Heart left ventricle (tissue), 16 donors: ENCODE measurements around the gene CDH13. TPM values are rescaled to one million over a fixed set of nuclear protein-coding genes. Genes with fewer than 3 reads are reported as not detected.

Source experiments
- ATAC-seq, 4 donors: fragments of 200-7000 bp; cut with Tn5 transposase; one replicate each; pipeline ENCODE4 v1.9.1; 2020 to 2022; ENCODE audit warnings: moderate library complexity in 4 of 4, mild to moderate bottlenecking in 3 of 4, moderate number of reproducible peaks in 1 of 4
- DNase-seq, 5 donors: peaks; one replicate each; pipeline ENCODE4 v3.0.0-alpha.2; 2020
- H3K27ac ChIP-seq, 12 donors: fragments of 200-600 bp; sonication (generic) in 4 of 12; one replicate each; pipeline versions ENCODE4 v1.5.0 to v1.8.0; 2016 to 2022; ENCODE audit warnings: mild to moderate bottlenecking in 2 of 12
- H3K27me3 ChIP-seq, 9 donors: fragments of 200-600 bp; sonication (generic) in 2 of 9; one replicate each; pipeline versions ENCODE4 v1.5.1 to v1.8.0; 2016 to 2022; ENCODE audit warnings: mild to moderate bottlenecking in 3 of 9
- H3K36me3 ChIP-seq, 9 donors: fragments of 200-600 bp; sonication (generic) in 2 of 9; one replicate each; pipeline versions ENCODE4 v1.5.0 to v1.8.0; 2018 to 2022; ENCODE audit warnings: mild to moderate bottlenecking in 2 of 9
- H3K4me1 ChIP-seq, 12 donors: fragments of 200-600 bp; sonication (generic) in 4 of 12; one replicate each; pipeline versions ENCODE4 v1.5.0 to v1.8.0; 2016 to 2022; ENCODE audit warnings: mild to moderate bottlenecking in 3 of 12
- H3K4me3 ChIP-seq, 12 donors: fragments of 200-600 bp; sonication (generic) in 4 of 12; one replicate each; pipeline versions ENCODE4 v1.5.0 to v1.8.0; 2017 to 2022; ENCODE audit warnings: mild to moderate bottlenecking in 9 of 12, moderate library complexity in 4 of 12
- H3K9me3 ChIP-seq, 12 donors: fragments of 200-600 bp; sonication (generic) in 4 of 12; one replicate each; pipeline versions ENCODE4 v1.5.0 to v1.8.0; 2016 to 2022; ENCODE audit warnings: mild to moderate bottlenecking in 1 of 12
- POLR2A ChIP-seq, 2 donors: fragments of 450-650 bp; IDR thresholded peaks; one replicate each; pipeline ENCODE4 v1.6.1; 2017; ENCODE audit warnings: antibody characterized with exemption in 2 of 2, mild to moderate bottlenecking in 2 of 2, moderate library complexity in 2 of 2
- WGBS, 4 donors: extraction: QIAGEN DNeasy Blood & Tissue Kit in 2 of 4; methylation state at CpG; one replicate each; pipeline versions ENCODE4 v1.1.5 to v1.1.7; 2013 to 2018; 5-methylcytosine and 5-hydroxymethylcytosine counted together
- intact Hi-C, 10 donors: fragments of 100-400 bp; cut with DNase I; formaldehyde crosslinking; loops; one replicate each; pipeline versions ENCODE4 v1.11.1 to v1.14.2; 2022
- polyA plus RNA-seq, 2 donors: library from polyadenylated mRNA; stranded (reverse); fragments of 200-250 nt; gene quantifications; one replicate each; pipeline ENCODE4 v1.2.3, GENCODE V29; 2013
- total RNA-seq, 9 donors: library from RNA; depleted of rRNA in 2 of 9; stranded (reverse); fragments of >200 nt in 2 of 9; fragmentation: NEBNext Ultra II Directional in 3 of 9; extraction: Animal tissue kit (Norgen Biotek cat#: 25700) in 3 of 9; gene quantifications; one replicate each; pipeline versions ENCODE4 v1.1.0 to v1.2.4, GENCODE V29; 2016 to 2023
- TF ChIP-seq, protein P1 (sequence below), 12 donors: fragments of 200-600 bp; sonication (generic) in 4 of 12; IDR thresholded peaks; one replicate each; pipeline versions ENCODE4 v1.5.0 to v1.8.0; 2018 to 2022; ENCODE audit warnings: antibody characterized with exemption in 12 of 12, mild to moderate bottlenecking in 5 of 12
- donor health status: ischemic (EF 13 %, LVEDD 7.1; RV severe dilation, severe dysfunction).
- donor health status: healthy with polysubstance abuse.
- donor health status: DM: no; HTN: yes; CAD: no.
- donor health status: DM: no; HTN: no; CAD: no.
- donor health status: ischemic (EF 25% LVEDD 6.9; RV normal size, moderate dysfunction).
- donor health status: ischemic (EF 25% LVEDD 5.7; RV mildly dilated, moderate dysfunction).
- donor health status: healthy.
- donor health status: DM: yes; HTN: yes; CAD: no.
- donor health status: ischemic (EF 35%, LVEDD 5.7; RV mildly dilated, moderate dysfunction).
- donor health status: nonischemic (EF 11% LVEDD 7.7; RV severe dilation, severe dysfunction).
- donor health status: DM: yes; HTN: yes; CAD: no.
- donor health status: PGD.
- donor health status: ischemic (EF 29% LVEDD 5.4; RV normal size, mild dysfunction).
- donor health status: nonischemic (EF 23%, LVEDD 6.1; RV moderate dilation, normal function).

Gene CDH13
- total and polyA plus RNA-seq, 11 donors = 15.0 to 172 (median 137) TPM

DNA sequence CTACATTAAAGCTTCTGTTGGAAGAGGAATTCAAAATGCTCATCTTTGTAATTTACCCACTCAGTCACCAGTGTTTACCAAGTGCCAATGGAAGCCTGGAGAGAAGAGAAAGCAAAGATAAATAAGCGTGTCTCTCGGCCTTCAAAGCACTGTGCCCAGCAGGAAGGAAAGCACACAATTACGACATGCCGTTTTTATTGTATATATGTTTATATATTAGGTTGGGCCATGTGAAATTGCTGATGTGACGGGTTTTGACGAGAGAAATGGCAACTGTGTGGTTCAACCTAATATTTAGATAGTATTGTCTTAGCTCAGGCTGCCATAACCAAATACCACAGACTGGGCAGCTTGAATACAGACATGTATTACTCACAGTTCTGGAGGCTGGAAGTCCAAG, 1101.7 kb downstream of the CDH13 start:
- Histone ChIP-seq H3K9me3 (peaks cover 0 to 7% (median 0%) of the 10 kb centered on the region in 12 donors), H3K36me3 (no peaks in the 10 kb centered on the region), H3K4me1 (no peaks in the 10 kb centered on the region), H3K4me3 (no peak overlapping the region), H3K27me3 (no peaks in the 10 kb centered on the region), H3K27ac (no peak overlapping the region)
- no peak for TF ChIP-seq POLR2A (IDR thresholded peaks at IDR 0.05)
- TF ChIP-seq, protein P1, sequence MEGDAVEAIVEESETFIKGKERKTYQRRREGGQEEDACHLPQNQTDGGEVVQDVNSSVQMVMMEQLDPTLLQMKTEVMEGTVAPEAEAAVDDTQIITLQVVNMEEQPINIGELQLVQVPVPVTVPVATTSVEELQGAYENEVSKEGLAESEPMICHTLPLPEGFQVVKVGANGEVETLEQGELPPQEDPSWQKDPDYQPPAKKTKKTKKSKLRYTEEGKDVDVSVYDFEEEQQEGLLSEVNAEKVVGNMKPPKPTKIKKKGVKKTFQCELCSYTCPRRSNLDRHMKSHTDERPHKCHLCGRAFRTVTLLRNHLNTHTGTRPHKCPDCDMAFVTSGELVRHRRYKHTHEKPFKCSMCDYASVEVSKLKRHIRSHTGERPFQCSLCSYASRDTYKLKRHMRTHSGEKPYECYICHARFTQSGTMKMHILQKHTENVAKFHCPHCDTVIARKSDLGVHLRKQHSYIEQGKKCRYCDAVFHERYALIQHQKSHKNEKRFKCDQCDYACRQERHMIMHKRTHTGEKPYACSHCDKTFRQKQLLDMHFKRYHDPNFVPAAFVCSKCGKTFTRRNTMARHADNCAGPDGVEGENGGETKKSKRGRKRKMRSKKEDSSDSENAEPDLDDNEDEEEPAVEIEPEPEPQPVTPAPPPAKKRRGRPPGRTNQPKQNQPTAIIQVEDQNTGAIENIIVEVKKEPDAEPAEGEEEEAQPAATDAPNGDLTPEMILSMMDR (IDR thresholded peaks at IDR 0.05) = no peak
- ATAC-seq (no peak), DNase-seq (no peak)
- 85 to 91% (median 89%) methylated on average over 6 of the region's 6 CpGs for WGBS, 4 donors
- intact Hi-C loops = no loop called here

- Histone ChIP-seq H3K27me3 (no peaks in the 10 kb centered on the region), H3K9me3 (peaks cover 0 to 20% (median 0%) of the 10 kb centered on the region in 12 donors), H3K36me3 (no peaks in the 10 kb centered on the region), H3K27ac (no peak overlapping the region), H3K4me1 (no peaks in the 10 kb centered on the region), H3K4me3 (no peak overlapping the region)
- no peak for ATAC-seq
- 0 to 53% (median 47%) methylated on average over 2 of the region's 2 CpGs for WGBS, 4 donors
- intact Hi-C loops = no loop called here
- DNase-seq = no peak
- no peak for TF ChIP-seq POLR2A (IDR thresholded peaks at IDR 0.05)
- TF ChIP-seq, protein P1 (IDR thresholded peaks at IDR 0.05) = no peak
Measured at GRCh38 chr16:83730812-83731211, 1104.0 kb downstream of the CDH13 start.

- TF ChIP-seq, protein P1 (IDR thresholded peaks at IDR 0.05) = no peak
- no peak for TF ChIP-seq POLR2A (IDR thresholded peaks at IDR 0.05)
- no peak for ATAC-seq
- H3K9me3 ChIP-seq = peaks cover 0 to 20% (median 0%) of the 10 kb centered on the region in 12 donors
- WGBS, 4 donors = 60 to 75% (median 67%) methylated on average over 2 of the region's 2 CpGs
- no peak overlapping the region for H3K27ac ChIP-seq
- no peaks in the 10 kb centered on the region for H3K36me3 ChIP-seq
- intact Hi-C loops = no loop called here
- no peak for DNase-seq
- H3K4me1 ChIP-seq = no peaks in the 10 kb centered on the region
- H3K27me3 ChIP-seq = no peaks in the 10 kb centered on the region
- no peak overlapping the region for H3K4me3 ChIP-seq
Measured at GRCh38 chr16:83732536-83732935, 1105.8 kb downstream of the CDH13 start.

- Histone ChIP-seq H3K4me1 (no peaks in the 10 kb centered on the region), H3K9me3 (peaks cover 0 to 20% (median 0%) of the 10 kb centered on the region in 12 donors), H3K4me3 (no peak overlapping the region), H3K27ac (no peak overlapping the region), H3K27me3 (no peaks in the 10 kb centered on the region), H3K36me3 (no peaks in the 10 kb centered on the region)
- peak in 2 of 5 donors; percentile 33 to 50 for DNase-seq
- intact Hi-C loops = no loop called here
- 48 to 63% (median 54%) methylated on average over 5 to 9 of the region's 9 CpGs for WGBS, 4 donors
- TF ChIP-seq, protein P1 (IDR thresholded peaks at IDR 0.05) = no peak
- no peak for TF ChIP-seq POLR2A (IDR thresholded peaks at IDR 0.05)
- peak in 1 of 4 donors; percentile 29 for ATAC-seq
Measured at GRCh38 chr16:83733301-83733700, 1106.5 kb downstream of the CDH13 start.
